IMR-90 (cell line): ENCODE measurements around the gene PMAIP1. TPM values are rescaled to one million over a fixed set of nuclear protein-coding genes. Genes with fewer than 3 reads are reported as not detected.

Experiments used
- ATAC-seq: fragments of 200-7000 bp; cut with Tn5 transposase; 2 replicates; pipeline ENCODE4 v1.9.1; 2020; ENCODE audit warnings: low read depth, mild to moderate bottlenecking, moderate library complexity
- BruUV-seq: library from RNA; stranded (reverse); fragments of 400-500 nt; replicated peaks from 2 replicates; lab custom pipeline; 2021; lab: Mats Ljungman, UMichigan
- CTCF ChIA-PET: fragments of 300-600 bp; formaldehyde crosslinking; extraction: SDS; loops from one replicate; lab custom pipeline; 2021; ENCODE audit warnings: antibody characterized with exemption; lab: Yijun Ruan, JAX
- POLR2A ChIA-PET: fragments of 300-600 bp; sonication (Branson Sonifier 250); formaldehyde crosslinking; loops from one replicate; lab custom pipeline; 2022; ENCODE audit warnings: antibody characterized with exemption; ENCODE audit not compliant: unreplicated experiment; lab: Charles Lee
- DNase-seq: peaks from one replicate; pipeline ENCODE4 v3.0.0; 2013
- H2AFZ ChIP-seq: replicated peaks from 2 replicates; pipeline ENCODE3; 2013; ENCODE audit warnings: low read length, mild to moderate bottlenecking; ENCODE audit not compliant: poor library complexity
- H2AK5ac ChIP-seq: 2 replicates; pipeline ENCODE4 v1.6.1; 2013; ENCODE audit warnings: low read depth, low read length, inconsistent platforms
- H2AK9ac ChIP-seq: replicated peaks from 2 replicates; pipeline ENCODE3; 2013; ENCODE audit warnings: mild to moderate bottlenecking, low read depth, low read length, moderate library complexity; ENCODE audit not compliant: poor library complexity
- H2BK120ac ChIP-seq: 2 replicates; pipeline ENCODE4 v1.6.1; 2013; ENCODE audit warnings: low read depth, low read length, inconsistent platforms
- H2BK15ac ChIP-seq: 3 replicates; pipeline ENCODE4 v1.6.1; 2013; ENCODE audit warnings: low read depth, low read length, inconsistent platforms
- H2BK20ac ChIP-seq: 2 replicates; pipeline ENCODE4 v1.6.1; 2013; ENCODE audit warnings: low read depth, mild to moderate bottlenecking, inconsistent platforms, low read length, moderate library complexity
- H2BK5ac ChIP-seq: 2 replicates; pipeline ENCODE4 v1.6.1; 2013; ENCODE audit warnings: mild to moderate bottlenecking, low read depth, low read length, inconsistent platforms; ENCODE audit not compliant: poor library complexity, severe bottlenecking
- H3K14ac ChIP-seq: replicated peaks from 2 replicates; pipeline ENCODE4 v1.6.1; 2013; ENCODE audit warnings: low read depth, low read length, inconsistent platforms
- H3K18ac ChIP-seq: 2 replicates; pipeline ENCODE4 v1.6.1; 2013; ENCODE audit warnings: low read depth, low read length, control low read depth
- H3K23ac ChIP-seq: 2 replicates; pipeline ENCODE4 v1.6.1; 2013; ENCODE audit warnings: low read depth, low read length, inconsistent platforms
- H3K27ac ChIP-seq: 2 replicates; pipeline ENCODE4 v1.5.1; 2013; ENCODE audit warnings: mild to moderate bottlenecking, control low read depth, low read length; ENCODE audit not compliant: insufficient read depth
- H3K27me3 ChIP-seq: 2 replicates; pipeline ENCODE4 v1.6.1; 2013; ENCODE audit warnings: low read length; ENCODE audit not compliant: control insufficient read depth, insufficient read depth
- H3K36me3 ChIP-seq: 2 replicates; pipeline ENCODE4 v1.6.1; 2013; ENCODE audit warnings: low read length, mixed read lengths; ENCODE audit not compliant: control insufficient read depth, insufficient read depth
- H3K4ac ChIP-seq: 2 replicates; pipeline ENCODE4 v1.6.1; 2013; ENCODE audit warnings: low read depth, low read length, inconsistent platforms
- H3K4me1 ChIP-seq: 2 replicates; pipeline ENCODE4 v1.6.1; 2013; ENCODE audit warnings: low read length, mixed read lengths; ENCODE audit not compliant: control insufficient read depth, insufficient read depth
- H3K4me2 ChIP-seq: 2 replicates; pipeline ENCODE4 v1.6.1; 2013; ENCODE audit warnings: low read depth, mild to moderate bottlenecking, control low read depth, low read length, moderate library complexity
- H3K4me3 ChIP-seq: 2 replicates; pipeline ENCODE4 v1.5.1; 2013; ENCODE audit warnings: low read depth, mild to moderate bottlenecking, control low read depth, low read length, moderate library complexity; ENCODE audit not compliant: insufficient read depth
- H3K56ac ChIP-seq: 2 replicates; pipeline ENCODE4 v1.6.1; 2013; ENCODE audit warnings: low read length, inconsistent platforms; ENCODE audit not compliant: insufficient read depth; ENCODE audit errors: extremely low read depth
- H3K79me1 ChIP-seq, 2 experiments: 2 replicates each; pipeline ENCODE4 v1.6.1; 2013; ENCODE audit warnings: low read length in 2 of 2, inconsistent platforms in 1 of 2, low read depth in 1 of 2
- H3K9ac ChIP-seq: 2 replicates; pipeline ENCODE4 v1.6.1; 2013; ENCODE audit warnings: low read depth, low read length, control low read depth
- H3K9me1 ChIP-seq: 2 replicates; pipeline ENCODE4 v1.6.1; 2013; ENCODE audit warnings: low read length, inconsistent platforms; ENCODE audit not compliant: insufficient read depth
- H3K9me3 ChIP-seq: 2 replicates; pipeline ENCODE4 v1.6.1; 2013; ENCODE audit warnings: low read length; ENCODE audit not compliant: control insufficient read depth, insufficient read depth
- H4K20me1 ChIP-seq: 2 replicates; pipeline ENCODE4 v1.6.1; 2013; ENCODE audit warnings: low read length, inconsistent platforms; ENCODE audit not compliant: insufficient read depth
- H4K5ac ChIP-seq: 2 replicates; pipeline ENCODE4 v1.6.1; 2013; ENCODE audit warnings: mild to moderate bottlenecking, low read depth, low read length, control low read depth
- H4K8ac ChIP-seq, 2 experiments: 2 replicates each; pipeline ENCODE4 v1.6.1; 2013; ENCODE audit warnings: low read depth in 2 of 2, low read length in 2 of 2, control low read depth in 1 of 2, inconsistent platforms in 1 of 2
- H4K91ac ChIP-seq: 2 replicates; pipeline ENCODE4 v1.6.1; 2013; ENCODE audit warnings: low read depth, low read length, inconsistent platforms; ENCODE audit not compliant: insufficient read depth
- BHLHE40 ChIP-seq: fragments of 150-350 bp; IDR thresholded peaks from 2 replicates; pipeline ENCODE4 v1.6.1; 2016; ENCODE audit warnings: mild to moderate bottlenecking, low read depth, low read length
- CEBPB ChIP-seq: IDR thresholded peaks from 2 replicates; pipeline ENCODE4 v1.6.1; 2012; ENCODE audit warnings: low read depth, low read length, improper control_type of control experiment
- CHD1 ChIP-seq: IDR thresholded peaks from 2 replicates; pipeline ENCODE4 v1.6.1; 2012; ENCODE audit warnings: low read depth, low read length, improper control_type of control experiment
- FOS ChIP-seq: fragments of 150-350 bp; IDR thresholded peaks from 2 replicates; pipeline ENCODE4 v1.6.1; 2016; ENCODE audit warnings: low read depth, low read length
- MAFK ChIP-seq: IDR thresholded peaks from 2 replicates; pipeline ENCODE4 v1.6.1; 2012; ENCODE audit warnings: low read depth, low read length, improper control_type of control experiment
- MXI1 ChIP-seq: IDR thresholded peaks from 2 replicates; pipeline ENCODE4 v1.6.1; 2012; ENCODE audit warnings: low read depth, mild to moderate bottlenecking, low read length, moderate library complexity, borderline replicate concordance
- NFE2L2 ChIP-seq: fragments of 150-350 bp; IDR thresholded peaks from 2 replicates; pipeline ENCODE4 v1.6.1; 2016; ENCODE audit warnings: low read depth, mild to moderate bottlenecking, low read length
- POLR2A ChIP-seq: IDR thresholded peaks from 2 replicates; pipeline ENCODE4 v1.6.1; 2012; ENCODE audit warnings: mild to moderate bottlenecking, low read depth, low read length
- RAD21 ChIP-seq: IDR thresholded peaks from 2 replicates; pipeline ENCODE4 v1.6.1; 2012; ENCODE audit warnings: low read length, improper control_type of control experiment
- RCOR1 ChIP-seq: IDR thresholded peaks from 2 replicates; pipeline ENCODE4 v1.6.1; 2012; ENCODE audit warnings: mild to moderate bottlenecking, low read length, improper control_type of control experiment; ENCODE audit not compliant: insufficient replicate concordance
- RFX5 ChIP-seq: IDR thresholded peaks from 2 replicates; pipeline ENCODE4 v1.8.0; 2012; ENCODE audit warnings: low read depth, mild to moderate bottlenecking, low read length, moderate library complexity
- SMC3 ChIP-seq: fragments of 150-350 bp; IDR thresholded peaks from 2 replicates; pipeline ENCODE4 v1.6.1; 2016; ENCODE audit warnings: low read depth, mild to moderate bottlenecking, antibody characterized with exemption, low read length, moderate library complexity
- WGBS, 2 experiments: methylation state at CpG; one replicate each; pipeline versions ENCODE4 v1.1.5 to v1.1.7; 2013; ENCODE audit warnings: missing lambda C conversion rate in 2 of 2; ENCODE audit not compliant: insufficient read length in 1 of 2; ENCODE audit errors: extremely low coverage in 2 of 2; 5-methylcytosine and 5-hydroxymethylcytosine counted together
- dilution Hi-C: fragments of 300-500 bp; cut with HindIII; formaldehyde crosslinking; loops from one replicate; pipeline ENCODE4 v1.14.3; 2018; ENCODE audit warnings: low sequenced_read_pairs; ENCODE audit not compliant: unreplicated experiment
- in situ Hi-C: fragments of 300-500 bp; cut with MboI; formaldehyde crosslinking; loops from 3 replicates; pipeline ENCODE4 v1.14.3; 2019; ENCODE audit warnings: low sequenced_read_pairs, inconsistent platforms, mixed read lengths
- intact Hi-C: fragments of 100-400 bp; cut with micrococcal nuclease; formaldehyde crosslinking; loops from 2 replicates; pipeline ENCODE4 v1.10.0; 2022
- polyA plus RNA-seq, 3 experiments: library from polyadenylated mRNA; depleted of rRNA; stranded (reverse); fragments of >200 nt; gene quantifications; 2 replicates each; pipeline ENCODE4 v1.2.3, GENCODE V29; 2012; ENCODE audit warnings: low replicate concordance in 1 of 3
- total RNA-seq: library from RNA; depleted of rRNA; stranded (reverse); fragments of >200 nt; gene quantifications from 2 replicates; pipeline ENCODE4 v1.2.3, GENCODE V29; 2012
- TF ChIP-seq, protein P1 (sequence below): fragments of 150-350 bp; IDR thresholded peaks from 2 replicates; pipeline ENCODE4 v1.6.1; 2016; ENCODE audit warnings: low read depth, mild to moderate bottlenecking, low read length, moderate library complexity, borderline replicate concordance
- TF ChIP-seq, protein P2 (sequence below): conservative IDR thresholded peaks from 2 replicates; pipeline ENCODE4 v1.5.1; 2012; ENCODE audit warnings: mild to moderate bottlenecking, low read depth, low read length, improper control_type of control experiment
- TF ChIP-seq, protein P3 (sequence below): fragments of 150-350 bp; IDR thresholded peaks from 2 replicates; pipeline ENCODE4 v1.6.1; 2017; ENCODE audit warnings: mild to moderate bottlenecking, antibody characterized with exemption, low read length, low read depth

PMAIP1 gene
- total and polyA plus RNA-seq, 2 of the 4 experiments (the other 2 are of a cell fraction) = 14.0 to 30.1 TPM

DNA sequence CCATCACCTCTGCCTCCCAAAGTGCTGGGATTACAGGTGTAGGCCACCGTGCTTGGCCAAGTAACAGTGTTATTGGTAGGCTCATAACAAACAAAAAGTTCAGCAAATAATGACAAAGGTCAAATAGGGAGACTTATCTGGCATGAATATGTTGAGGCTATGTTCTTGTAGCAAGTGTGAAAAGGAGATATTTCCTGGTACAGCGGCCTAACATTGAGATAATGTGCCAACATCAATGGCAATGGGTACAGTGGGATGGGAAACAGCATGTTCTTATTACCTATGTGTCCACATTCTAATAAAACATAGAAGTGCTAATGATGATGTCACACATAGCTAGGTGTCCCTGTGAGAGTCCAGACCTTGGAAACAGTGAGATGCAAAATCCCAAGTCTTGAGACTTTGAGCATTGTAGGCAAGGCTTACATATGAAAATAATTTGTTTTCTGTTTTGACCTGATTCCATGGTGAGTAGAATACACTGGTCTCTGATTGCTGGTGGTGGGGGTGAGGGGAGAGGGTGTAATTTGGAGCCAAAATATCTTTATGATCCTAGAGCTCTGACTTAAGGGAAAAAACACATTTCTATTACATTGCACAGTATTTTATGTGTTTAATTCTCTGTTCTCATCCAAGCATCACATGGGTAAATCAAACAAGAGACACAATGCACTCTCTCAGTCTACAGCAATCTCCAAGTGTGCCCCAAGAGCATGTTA is 33.1 kb upstream of the PMAIP1 start:
- 0 out of 2 replicates have a peak overlapping the region, but pooled peaks have one; percentile 10 for H3K56ac ChIP-seq
- no peak overlapping the region for H3K4me3 ChIP-seq
- H3K4me1 ChIP-seq = no peaks in the 10 kb centered on the region; the same call in 1 of the 2 replicates
- H3K27me3 ChIP-seq = no peaks in the 10 kb centered on the region
- no peak overlapping the region for H2AFZ ChIP-seq
- no peak overlapping the region for H3K4me2 ChIP-seq
- 0 out of 2 replicates have a peak overlapping the region, but pooled peaks have one; percentile 40 for H2BK20ac ChIP-seq
- no peak overlapping the region for H3K18ac ChIP-seq
- H3K9me1 ChIP-seq = no peaks in the 10 kb centered on the region
- no peak overlapping the region for H2AK5ac ChIP-seq
- ChIA-PET POLR2A (no interaction called here), CTCF (interaction anchor here (1.0 kb wide), 1 partner anchor 13 kb away, joined by 3 read pairs; no protein-coding TSS in a partner anchor)
- no peak overlapping the region for H3K27ac ChIP-seq
- in situ Hi-C loops (no loop called here), dilution Hi-C loops (no loop called here), intact Hi-C loops (no loop called here)
- no CpG with 5 or more reads among the region's 2 CpGs for WGBS, 2 experiments
- DNase-seq = no peak
- no peak overlapping the region for H2AK9ac ChIP-seq
- H2BK5ac ChIP-seq = no peak overlapping the region
- no peak overlapping the region for H4K8ac ChIP-seq
- H3K4ac ChIP-seq = no peak overlapping the region
- BruUV-seq = no TSS peak
- no peak overlapping the region for H4K5ac ChIP-seq
- no peaks in the 10 kb centered on the region for H4K20me1 ChIP-seq
- no peak overlapping the region for H2BK15ac ChIP-seq
- no peak overlapping the region for H3K14ac ChIP-seq
- ATAC-seq = no peak
- H4K91ac ChIP-seq = no peak overlapping the region
- no peak overlapping the region for H3K9ac ChIP-seq
- no peak overlapping the region for H2BK120ac ChIP-seq
- no peak overlapping the region for H3K23ac ChIP-seq
- no peaks in the 10 kb centered on the region for H3K79me1 ChIP-seq
- H3K9me3 ChIP-seq = no peaks in the 10 kb centered on the region
- H3K36me3 ChIP-seq = no peaks in the 10 kb centered on the region
- no peak for TF ChIP-seq NFE2L2
- TF ChIP-seq, protein P1, sequence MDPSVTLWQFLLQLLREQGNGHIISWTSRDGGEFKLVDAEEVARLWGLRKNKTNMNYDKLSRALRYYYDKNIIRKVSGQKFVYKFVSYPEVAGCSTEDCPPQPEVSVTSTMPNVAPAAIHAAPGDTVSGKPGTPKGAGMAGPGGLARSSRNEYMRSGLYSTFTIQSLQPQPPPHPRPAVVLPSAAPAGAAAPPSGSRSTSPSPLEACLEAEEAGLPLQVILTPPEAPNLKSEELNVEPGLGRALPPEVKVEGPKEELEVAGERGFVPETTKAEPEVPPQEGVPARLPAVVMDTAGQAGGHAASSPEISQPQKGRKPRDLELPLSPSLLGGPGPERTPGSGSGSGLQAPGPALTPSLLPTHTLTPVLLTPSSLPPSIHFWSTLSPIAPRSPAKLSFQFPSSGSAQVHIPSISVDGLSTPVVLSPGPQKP = no peak
- TF ChIP-seq RAD21 = no peak
- TF ChIP-seq, protein P2, sequence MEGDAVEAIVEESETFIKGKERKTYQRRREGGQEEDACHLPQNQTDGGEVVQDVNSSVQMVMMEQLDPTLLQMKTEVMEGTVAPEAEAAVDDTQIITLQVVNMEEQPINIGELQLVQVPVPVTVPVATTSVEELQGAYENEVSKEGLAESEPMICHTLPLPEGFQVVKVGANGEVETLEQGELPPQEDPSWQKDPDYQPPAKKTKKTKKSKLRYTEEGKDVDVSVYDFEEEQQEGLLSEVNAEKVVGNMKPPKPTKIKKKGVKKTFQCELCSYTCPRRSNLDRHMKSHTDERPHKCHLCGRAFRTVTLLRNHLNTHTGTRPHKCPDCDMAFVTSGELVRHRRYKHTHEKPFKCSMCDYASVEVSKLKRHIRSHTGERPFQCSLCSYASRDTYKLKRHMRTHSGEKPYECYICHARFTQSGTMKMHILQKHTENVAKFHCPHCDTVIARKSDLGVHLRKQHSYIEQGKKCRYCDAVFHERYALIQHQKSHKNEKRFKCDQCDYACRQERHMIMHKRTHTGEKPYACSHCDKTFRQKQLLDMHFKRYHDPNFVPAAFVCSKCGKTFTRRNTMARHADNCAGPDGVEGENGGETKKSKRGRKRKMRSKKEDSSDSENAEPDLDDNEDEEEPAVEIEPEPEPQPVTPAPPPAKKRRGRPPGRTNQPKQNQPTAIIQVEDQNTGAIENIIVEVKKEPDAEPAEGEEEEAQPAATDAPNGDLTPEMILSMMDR = no peak
- no peak for TF ChIP-seq RFX5
- no peak for TF ChIP-seq SMC3
- TF ChIP-seq POLR2A = no peak
- TF ChIP-seq, protein P3, sequence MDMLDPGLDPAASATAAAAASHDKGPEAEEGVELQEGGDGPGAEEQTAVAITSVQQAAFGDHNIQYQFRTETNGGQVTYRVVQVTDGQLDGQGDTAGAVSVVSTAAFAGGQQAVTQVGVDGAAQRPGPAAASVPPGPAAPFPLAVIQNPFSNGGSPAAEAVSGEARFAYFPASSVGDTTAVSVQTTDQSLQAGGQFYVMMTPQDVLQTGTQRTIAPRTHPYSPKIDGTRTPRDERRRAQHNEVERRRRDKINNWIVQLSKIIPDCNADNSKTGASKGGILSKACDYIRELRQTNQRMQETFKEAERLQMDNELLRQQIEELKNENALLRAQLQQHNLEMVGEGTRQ = no peak
- TF ChIP-seq CHD1 = no peak
- TF ChIP-seq BHLHE40 = no peak
- no peak for TF ChIP-seq CEBPB
- TF ChIP-seq RCOR1 = no peak
- TF ChIP-seq MXI1 = no peak
- TF ChIP-seq MAFK = no peak
- no peak for TF ChIP-seq FOS
